DMS153 treated with DMSO at 0.1 percent for 48 hours (cell line): ENCODE results near the gene OR4D6.
"Not testable (repeated sequence)": the region's sequence is repeated elsewhere in the genome, so short reads cannot be mapped to it uniquely, and the experiment has no call there.

Experiments used
- DNase-seq: peaks from one replicate; lab custom pipeline; 2025; ENCODE audit not compliant: unreplicated experiment; lab: John Stamatoyannopoulos, UW

OR4D6 gene

GRCh38 chr11:59456661-59457060, at the start of gene OR4D6:
Gene OR4D6, plus strand, starts transcription at chr11:59456961. Its CDS starts 0 bp downstream, at chr11:59456961.
- DNase-seq = no peak

- DNase-seq = no peak
Measured at GRCh38 chr11:59413646-59414045, 43.1 kb upstream of the OR4D6 start.

- no peak for DNase-seq
Measured at GRCh38 chr11:59415111-59415510, 41.6 kb upstream of the OR4D6 start.

GRCh38 chr11:59416613-59417012, 40.1 kb upstream of the OR4D6 start:
- no peak for DNase-seq

GRCh38 chr11:59417023-59417422, 39.7 kb upstream of the OR4D6 start:
- no peak for DNase-seq

GRCh38 chr11:59418156-59418555, 38.6 kb upstream of the OR4D6 start:
- DNase-seq = no peak

GRCh38 chr11:59423835-59424234, 32.9 kb upstream of the OR4D6 start:
- no peak for DNase-seq

- DNase-seq = no peak
Measured at GRCh38 chr11:59425131-59425530, 31.6 kb upstream of the OR4D6 start.

- DNase-seq = peak; percentile 55
Measured at GRCh38 chr11:59426361-59427067, 30.2 kb upstream of the OR4D6 start, which contains the start of gene OR5A2. Gene OR5A2, minus strand, starts transcription at chr11:59426413. Its CDS starts 3,460 bp downstream, at chr11:59422953.

- DNase-seq = no peak
Measured at GRCh38 chr11:59427068-59427382, 29.7 kb upstream of the OR4D6 start.

- peak; percentile 35 for DNase-seq
Measured at GRCh38 chr11:59429924-59430516, 26.7 kb upstream of the OR4D6 start.

GRCh38 chr11:59436169-59436568, 20.6 kb upstream of the OR4D6 start, which contains the start of gene OR5A1:
Gene OR5A1, plus strand, starts transcription at chr11:59436469. Its CDS starts 6,700 bp downstream, at chr11:59443169.
- DNase-seq = no peak

GRCh38 chr11:59437770-59438169, 19.0 kb upstream of the OR4D6 start:
- no peak for DNase-seq

GRCh38 chr11:59445624-59446023, 11.1 kb upstream of the OR4D6 start:
- DNase-seq = not testable (repeated sequence)

GRCh38 chr11:59448484-59448883, 8.3 kb upstream of the OR4D6 start:
- no peak for DNase-seq

- no peak for DNase-seq
Measured at GRCh38 chr11:59459916-59460315, 3.2 kb downstream of the OR4D6 start.

GRCh38 chr11:59463190-59463641, 6.5 kb downstream of the OR4D6 start:
- DNase-seq = no peak

GRCh38 chr11:59473015-59473414, 16.3 kb downstream of the OR4D6 start, which contains the start of gene OR4D10:
Gene OR4D10, plus strand, starts transcription at chr11:59473315. Its CDS starts 4,115 bp downstream, at chr11:59477430.
- no peak for DNase-seq

- no peak for DNase-seq
Measured at GRCh38 chr11:59475176-59475575, 18.4 kb downstream of the OR4D6 start.

GRCh38 chr11:59479906-59480305, 23.1 kb downstream of the OR4D6 start:
- DNase-seq = no peak

GRCh38 chr11:59480359-59480758, 23.6 kb downstream of the OR4D6 start:
- no peak for DNase-seq

- DNase-seq = no peak
Measured at GRCh38 chr11:59501931-59502330, 45.2 kb downstream of the OR4D6 start.
